ENCODE results near the gene CNOT6L. TPM values are rescaled to one million over a fixed set of nuclear protein-coding genes. Genes with fewer than 3 reads are reported as not detected.

The CNOT6L gene
- total RNA-seq, 1 experiment from 2014 or later: 14.5 TPM

- H3K79me1 ChIP-seq (ENCODE audit: insufficient read depth, low read depth, low read length, poor library complexity, severe bottlenecking): no peaks in the 10 kb centered on the region
- no peak overlapping the region for H4K8ac ChIP-seq (replicated peaks; ENCODE audit: insufficient read length, low read depth, low read length)
- Mint-ChIP-seq H3K27ac (no peak overlapping the region; a peak in 1 of 7 replicates), H3K4me1 (peaks cover 12 to 13% of the 10 kb centered on the region in 2 experiments), H3K4me3 (no peak overlapping the region), H3K27me3 (ENCODE audit: low read depth) (no peaks in the 10 kb centered on the region), H3K9me3 (peaks cover 0 to 4% of the 10 kb centered on the region in 2 experiments; a peak in 1 of 5 replicates), H3K36me3 (ENCODE audit: insufficient read depth in 1 of 3, low read depth in 3 of 3) (peaks cover 2 to 5% (median 4%) of the 10 kb centered on the region in 3 experiments; a peak in 5 of 7 replicates)
- H3T11ph ChIP-seq (ENCODE audit: low read length): no peak overlapping the region
- TF ChIP-seq CTCF (conservative IDR thresholded peaks at IDR 0.05): no peak
- no peak overlapping the region for H3K27ac ChIP-seq (ENCODE audit: insufficient read length, low read depth, low read length)
- H3K9ac ChIP-seq (ENCODE audit: extremely low read depth, insufficient read length, low read length): no peak overlapping the region
- no peak overlapping the region for H3K14ac ChIP-seq (ENCODE audit: insufficient read depth, low read length)
- H2BK5ac ChIP-seq (ENCODE audit: insufficient read length, low read length): no peak overlapping the region
- H3K23ac ChIP-seq (ENCODE audit: insufficient read length, low read depth, low read length): no peak overlapping the region
- no peaks in the 10 kb centered on the region; the same call in 1 of the 2 replicates for H3K79me2 ChIP-seq (ENCODE audit: insufficient read depth, low read length)
- no peak overlapping the region for H2AK5ac ChIP-seq (ENCODE audit: insufficient read length, low read length)
- no peak overlapping the region for H3K18ac ChIP-seq (ENCODE audit: insufficient read length, low read depth, low read length)
- no peaks in the 10 kb centered on the region for H4K20me1 ChIP-seq (ENCODE audit: control insufficient read depth, insufficient read depth, insufficient read length)
- no peak overlapping the region for H3K56ac ChIP-seq (ENCODE audit: insufficient read length, low read depth, low read length)
- H3K23me2 ChIP-seq (ENCODE audit: insufficient read length, low read depth, low read length, poor library complexity, severe bottlenecking): no peaks in the 10 kb centered on the region
- no peak overlapping the region for H4K91ac ChIP-seq (ENCODE audit: insufficient read length, low read depth, low read length)
- H3K27me3 ChIP-seq (ENCODE audit: insufficient read depth, low read length): no peaks in the 10 kb centered on the region
- no peak overlapping the region for H3K4ac ChIP-seq (ENCODE audit: low read depth, low read length)
- no peak overlapping the region for H2BK12ac ChIP-seq (ENCODE audit: insufficient read length, low read depth, low read length)
- no peaks in the 10 kb centered on the region for H3K9me3 ChIP-seq (ENCODE audit: control insufficient read depth, low read depth, low read length)
- no peak overlapping the region for H3K4me2 ChIP-seq (ENCODE audit: insufficient read depth, insufficient read length, low read length)
- H4K5ac ChIP-seq (ENCODE audit: insufficient read length, low read depth, low read length): no peak overlapping the region
- H3K4me1 ChIP-seq (ENCODE audit: insufficient read depth, low read length): no peaks in the 10 kb centered on the region
- H2AFZ ChIP-seq (ENCODE audit: low read length): no peak overlapping the region
- no peak overlapping the region for H2BK20ac ChIP-seq (ENCODE audit: low read depth, low read length, poor library complexity, severe bottlenecking)
- no peak for DNase-seq
- H2BK15ac ChIP-seq (ENCODE audit: low read depth, low read length): no peak overlapping the region
- no peak overlapping the region for H2BK120ac ChIP-seq (ENCODE audit: low read depth, low read length, poor library complexity, severe bottlenecking)
Measured at GRCh38 chr4:77797239-77797638, 21.9 kb downstream of the CNOT6L start.

Data from H9 (cell line).